ENCODE results near the gene TMCO4. TPM values are rescaled to one million over a fixed set of nuclear protein-coding genes. Genes with fewer than 3 reads are reported as not detected.
"Not testable (repeated sequence)": the region's sequence is repeated elsewhere in the genome, so short reads cannot be mapped to it uniquely, and the experiment has no call there.

Gene TMCO4
- total and polyA plus RNA-seq, 12 donors, result 6.1 to 12.2 (median 8.0) TPM

DNA sequence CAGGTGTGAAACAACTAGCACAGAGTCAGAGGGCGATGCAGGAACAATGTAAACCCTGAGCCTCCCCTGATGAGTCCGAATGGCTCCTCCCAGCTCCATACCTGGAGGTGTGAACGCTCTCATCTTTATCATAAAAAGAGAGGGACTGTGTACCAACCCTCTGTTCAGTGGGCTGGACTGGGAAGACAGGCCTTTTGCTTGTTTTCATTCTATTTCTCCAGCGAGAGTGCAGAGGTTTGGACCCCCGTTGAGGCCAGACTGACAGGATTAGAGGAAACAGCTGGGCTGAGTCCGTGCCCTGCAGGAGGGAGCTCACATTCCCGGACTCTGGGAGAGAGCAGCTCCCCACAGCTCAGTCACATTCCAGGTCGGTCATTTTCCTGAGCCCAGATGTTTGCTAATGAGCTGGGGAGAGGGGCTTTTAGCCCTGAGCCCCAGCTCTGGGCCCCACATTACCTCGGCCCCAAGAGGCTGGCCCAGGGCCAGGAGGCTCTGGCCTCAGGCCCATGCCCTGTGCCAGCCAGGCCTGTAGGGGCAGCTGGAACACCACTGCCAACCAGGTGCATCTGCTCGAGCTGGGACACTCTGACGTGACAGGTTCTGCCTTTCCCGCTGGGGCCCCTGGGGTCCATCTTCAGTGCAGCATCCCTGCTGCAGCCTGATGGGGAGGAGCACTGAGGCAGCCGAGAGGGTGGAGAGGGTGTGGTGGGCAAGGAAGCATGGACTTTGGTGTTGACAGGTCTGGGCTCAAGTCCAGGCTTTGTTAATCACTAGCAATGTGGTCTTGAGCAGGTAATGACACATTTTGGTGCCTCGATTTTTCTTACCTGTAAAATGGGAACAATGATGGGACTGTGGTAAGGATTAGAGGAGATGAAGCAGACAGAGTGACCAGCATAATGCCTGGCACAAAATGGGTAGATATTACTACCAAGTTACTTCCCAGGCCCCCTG, 159.1 kb downstream of the TMCO4 start:
- DNase-seq, result no peak
- Histone ChIP-seq H3K27ac (no peak overlapping the region), H3K4me1 (peaks cover 0 to 27% (median 12%) of the 10 kb centered on the region in 9 donors), H3K4me3 (no peak overlapping the region), H3K27me3 (peaks cover 0 to 28% (median 0%) of the 10 kb centered on the region in 7 donors), H3K36me3 (no peaks in the 10 kb centered on the region), H3K9me3 (no peaks in the 10 kb centered on the region)
- intact Hi-C loops (cut with DNase I), result loop anchor here in 6 of 10 donors (5.0 to 10.0 kb wide), 4 partner anchors 33 to 156 kb away; partner anchors contain the start of gene CAPZB (in 3 of the 6)
- ATAC-seq, result no peak
- TF ChIP-seq, protein P1, sequence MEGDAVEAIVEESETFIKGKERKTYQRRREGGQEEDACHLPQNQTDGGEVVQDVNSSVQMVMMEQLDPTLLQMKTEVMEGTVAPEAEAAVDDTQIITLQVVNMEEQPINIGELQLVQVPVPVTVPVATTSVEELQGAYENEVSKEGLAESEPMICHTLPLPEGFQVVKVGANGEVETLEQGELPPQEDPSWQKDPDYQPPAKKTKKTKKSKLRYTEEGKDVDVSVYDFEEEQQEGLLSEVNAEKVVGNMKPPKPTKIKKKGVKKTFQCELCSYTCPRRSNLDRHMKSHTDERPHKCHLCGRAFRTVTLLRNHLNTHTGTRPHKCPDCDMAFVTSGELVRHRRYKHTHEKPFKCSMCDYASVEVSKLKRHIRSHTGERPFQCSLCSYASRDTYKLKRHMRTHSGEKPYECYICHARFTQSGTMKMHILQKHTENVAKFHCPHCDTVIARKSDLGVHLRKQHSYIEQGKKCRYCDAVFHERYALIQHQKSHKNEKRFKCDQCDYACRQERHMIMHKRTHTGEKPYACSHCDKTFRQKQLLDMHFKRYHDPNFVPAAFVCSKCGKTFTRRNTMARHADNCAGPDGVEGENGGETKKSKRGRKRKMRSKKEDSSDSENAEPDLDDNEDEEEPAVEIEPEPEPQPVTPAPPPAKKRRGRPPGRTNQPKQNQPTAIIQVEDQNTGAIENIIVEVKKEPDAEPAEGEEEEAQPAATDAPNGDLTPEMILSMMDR (IDR thresholded peaks at IDR 0.05), result no peak
- WGBS, 2 donors, result 37 to 46% methylated on average over 14 of the region's 14 CpGs

DNA sequence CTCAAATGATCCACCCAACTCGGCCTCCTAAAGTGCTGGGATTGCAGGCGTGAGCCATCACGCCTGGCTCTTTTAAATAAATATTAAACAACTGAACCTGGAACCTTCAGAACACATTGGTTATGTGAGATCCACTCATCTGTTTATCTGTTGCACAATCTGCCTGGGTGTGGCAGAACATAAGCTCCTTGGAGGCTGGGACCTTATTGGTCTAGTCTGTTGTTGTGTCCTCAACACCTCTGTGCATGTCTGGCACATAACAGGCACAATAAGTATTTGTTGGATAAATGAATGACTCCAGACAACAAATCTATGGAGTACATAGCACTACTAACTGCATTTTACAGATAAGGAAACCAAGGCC, 159.7 kb downstream of the TMCO4 start:
- H3K4me1 ChIP-seq, result peaks cover 0 to 21% (median 12%) of the 10 kb centered on the region in 9 donors
- peaks cover 0 to 23% (median 0%) of the 10 kb centered on the region in 7 donors for H3K27me3 ChIP-seq
- DNase-seq, result no peak
- no peaks in the 10 kb centered on the region for H3K9me3 ChIP-seq
- TF ChIP-seq, protein P1 (IDR thresholded peaks at IDR 0.05), result no peak
- intact Hi-C loops (cut with DNase I), result loop anchor here in 6 of 10 donors (5.0 to 10.0 kb wide), 4 partner anchors 33 to 155 kb away; partner anchors contain the start of gene CAPZB (in 3 of the 6)
- no peak overlapping the region for H3K27ac ChIP-seq
- H3K4me3 ChIP-seq, result no peak overlapping the region
- ATAC-seq, result no peak
- no peaks in the 10 kb centered on the region for H3K36me3 ChIP-seq
- 92 to 95% methylated on average over 3 of the region's 3 CpGs for WGBS, 2 donors

DNA sequence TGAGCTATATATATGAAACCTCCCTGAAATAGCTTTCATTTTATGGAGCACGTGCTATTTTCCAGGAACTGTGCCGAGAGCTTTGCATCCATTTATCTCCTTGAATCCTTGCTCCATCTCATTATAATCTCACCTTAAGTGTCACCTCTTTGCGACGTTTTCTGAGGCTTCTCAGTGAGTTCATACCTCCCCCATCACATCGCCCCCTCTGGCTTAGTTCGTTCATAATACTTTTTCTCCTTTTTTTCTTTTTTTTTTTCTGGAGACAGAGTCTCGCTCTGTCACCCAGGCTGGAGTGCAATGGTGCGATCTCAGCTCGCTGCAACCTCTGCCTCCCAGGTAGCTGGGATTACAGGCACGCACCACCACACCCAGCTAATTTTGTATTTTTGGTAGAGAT, 160.5 kb downstream of the TMCO4 start:
- WGBS, 2 donors, result 74 to 76% methylated on average over 10 of the region's 10 CpGs
- Histone ChIP-seq H3K27me3 (peaks cover 0 to 18% (median 0%) of the 10 kb centered on the region in 7 donors), H3K4me1 (peaks cover 0 to 20% (median 11%) of the 10 kb centered on the region in 9 donors)
- H3K36me3 ChIP-seq; H3K27ac ChIP-seq; H3K9me3 ChIP-seq; H3K4me3 ChIP-seq; ATAC-seq; DNase-seq; intact Hi-C loops (cut with DNase I): not testable (repeated sequence)

DNA sequence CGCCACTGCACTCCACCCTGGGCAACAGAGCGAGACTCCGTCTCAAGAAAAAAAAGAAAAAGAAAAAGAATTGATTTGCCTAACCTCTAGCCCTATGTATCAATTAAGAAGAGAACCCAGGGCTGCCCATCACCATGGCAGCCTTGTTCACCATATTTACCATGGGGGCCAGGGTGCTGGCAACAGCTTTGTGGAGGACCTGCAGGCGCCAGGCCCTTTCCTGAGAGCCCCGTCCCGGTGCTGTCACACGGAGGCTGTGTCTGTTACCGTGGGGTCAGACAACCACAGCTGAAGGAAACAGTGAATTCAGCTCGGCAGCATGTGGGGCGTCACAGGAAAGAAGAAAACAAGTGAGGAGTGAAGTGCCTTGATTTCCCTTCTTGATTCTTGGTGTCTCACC, 162.1 kb downstream of the TMCO4 start:
- WGBS, 2 donors, result 91% methylated on average over 10 of the region's 10 CpGs
- H3K27me3 ChIP-seq, result peaks cover 0 to 6% (median 0%) of the 10 kb centered on the region in 7 donors
- peaks cover 0 to 10% (median 4%) of the 10 kb centered on the region in 9 donors for H3K4me1 ChIP-seq
- ATAC-seq, result no peak
- no peaks in the 10 kb centered on the region for H3K9me3 ChIP-seq
- H3K4me3 ChIP-seq, result no peak overlapping the region
- no peaks in the 10 kb centered on the region for H3K36me3 ChIP-seq
- no peak for DNase-seq
- intact Hi-C loops (cut with DNase I), result no loop called here
- H3K27ac ChIP-seq, result no peak overlapping the region
- TF ChIP-seq, protein P1 (IDR thresholded peaks at IDR 0.05), result no peak

DNA sequence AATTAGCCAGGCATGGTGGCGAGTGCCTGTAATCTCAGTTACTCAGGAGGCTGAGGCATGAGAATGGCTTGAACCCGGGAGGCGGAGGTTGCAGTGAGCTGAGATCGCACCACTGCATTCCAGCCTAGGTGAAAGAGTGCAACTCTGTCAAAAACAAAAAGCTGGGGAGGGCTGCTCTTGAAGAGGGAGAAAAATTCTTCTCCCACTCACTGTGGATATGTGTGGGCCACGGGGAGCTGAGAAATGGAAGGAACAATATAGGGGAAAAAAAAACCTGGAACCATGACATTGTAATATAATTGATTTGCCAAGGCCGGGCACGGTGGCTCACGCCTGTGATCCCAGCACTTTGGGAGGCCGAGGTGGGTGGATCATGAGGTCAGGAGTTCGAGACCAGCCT, 163.0 kb downstream of the TMCO4 start:
- H3K4me3 ChIP-seq; H3K9me3 ChIP-seq; ATAC-seq; H3K27me3 ChIP-seq; intact Hi-C loops (cut with DNase I); H3K27ac ChIP-seq; H3K36me3 ChIP-seq; DNase-seq: not testable (repeated sequence)
- peaks cover 0 to 10% (median 4%) of the 10 kb centered on the region in 9 donors for H3K4me1 ChIP-seq
- 88 to 98% methylated on average over 10 of the region's 10 CpGs for WGBS, 2 donors
